Hepatocyte (in vitro differentiated cells): ENCODE measurements around the gene PTPRN2.

Experiments used
- CTCF ChIP-seq: fragments of 200-600 bp; sonication (generic); IDR thresholded peaks from 2 replicates; pipeline ENCODE4 v1.5.1; 2016; ENCODE audit warnings: antibody characterized with exemption, mild to moderate bottlenecking; ENCODE audit not compliant: poor library complexity
- EZH2 ChIP-seq: fragments of 200-600 bp; sonication (generic); IDR thresholded peaks from 2 replicates; pipeline ENCODE4 v1.6.1; 2016; ENCODE audit warnings: antibody characterized with exemption, mild to moderate bottlenecking, borderline replicate concordance
- EZH2phosphoT487 ChIP-seq: fragments of 200-600 bp; sonication (generic); IDR thresholded peaks from one replicate; pipeline ENCODE4 v1.6.1; 2018; ENCODE audit warnings: antibody characterized with exemption, mild to moderate bottlenecking, low read depth, moderate library complexity; ENCODE audit not compliant: unreplicated experiment, severe bottlenecking

- no peak for TF ChIP-seq CTCF
- TF ChIP-seq EZH2, result no peak
- no peak for TF ChIP-seq EZH2phosphoT487
These were observed 287.2 kb downstream of the PTPRN2 start for GRCh38 chr7:158300427-158300826.
